C4-2B (cell line): ENCODE results near the gene SYVN1.

Source experiments
- H3K27ac ChIP-seq: fragments of 450-650 bp; 2 replicates; pipeline ENCODE4 v1.5.1; 2017
- ZFX ChIP-seq: fragments of 450-650 bp; IDR thresholded peaks from 2 replicates; pipeline ENCODE4 v1.6.1; 2017
- TF ChIP-seq, protein P1 (sequence below): fragments of 450-650 bp; conservative IDR thresholded peaks from 2 replicates; pipeline ENCODE4 v1.5.1; 2017; ENCODE audit warnings: mild to moderate bottlenecking

Gene SYVN1

DNA sequence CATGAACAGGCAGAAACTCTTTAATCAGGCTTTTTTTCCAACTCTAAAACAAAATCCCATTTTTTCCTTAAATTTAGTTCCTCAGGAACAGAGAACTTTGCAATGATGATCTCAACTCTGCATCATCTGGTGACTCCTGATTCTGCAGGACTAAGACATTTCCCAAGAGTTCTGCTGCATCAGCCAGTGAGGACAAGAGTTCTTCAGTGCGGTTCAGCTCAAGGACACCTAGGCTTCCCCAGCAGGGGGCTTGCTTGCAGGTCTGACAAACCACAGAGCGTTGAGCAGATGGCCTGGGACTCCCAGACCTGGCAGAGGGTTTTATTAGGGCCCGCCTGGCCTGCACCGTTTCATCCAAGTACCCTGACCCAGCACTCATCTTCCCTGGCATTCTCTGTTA is 56.9 kb downstream of the SYVN1 start:
- TF ChIP-seq, protein P1, sequence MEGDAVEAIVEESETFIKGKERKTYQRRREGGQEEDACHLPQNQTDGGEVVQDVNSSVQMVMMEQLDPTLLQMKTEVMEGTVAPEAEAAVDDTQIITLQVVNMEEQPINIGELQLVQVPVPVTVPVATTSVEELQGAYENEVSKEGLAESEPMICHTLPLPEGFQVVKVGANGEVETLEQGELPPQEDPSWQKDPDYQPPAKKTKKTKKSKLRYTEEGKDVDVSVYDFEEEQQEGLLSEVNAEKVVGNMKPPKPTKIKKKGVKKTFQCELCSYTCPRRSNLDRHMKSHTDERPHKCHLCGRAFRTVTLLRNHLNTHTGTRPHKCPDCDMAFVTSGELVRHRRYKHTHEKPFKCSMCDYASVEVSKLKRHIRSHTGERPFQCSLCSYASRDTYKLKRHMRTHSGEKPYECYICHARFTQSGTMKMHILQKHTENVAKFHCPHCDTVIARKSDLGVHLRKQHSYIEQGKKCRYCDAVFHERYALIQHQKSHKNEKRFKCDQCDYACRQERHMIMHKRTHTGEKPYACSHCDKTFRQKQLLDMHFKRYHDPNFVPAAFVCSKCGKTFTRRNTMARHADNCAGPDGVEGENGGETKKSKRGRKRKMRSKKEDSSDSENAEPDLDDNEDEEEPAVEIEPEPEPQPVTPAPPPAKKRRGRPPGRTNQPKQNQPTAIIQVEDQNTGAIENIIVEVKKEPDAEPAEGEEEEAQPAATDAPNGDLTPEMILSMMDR = no peak
- TF ChIP-seq ZFX = no peak
- H3K27ac ChIP-seq = no peak overlapping the region
